Upper lobe of right lung (tissue), 1 donor: ENCODE measurements around the gene CDC14B. TPM values are rescaled to one million over a fixed set of nuclear protein-coding genes. Genes with fewer than 3 reads are reported as not detected.
"Not testable (repeated sequence)": the region's sequence is repeated elsewhere in the genome, so short reads cannot be mapped to it uniquely, and the experiment has no call there.

Experiments
- ATAC-seq: fragments of 200-7000 bp; cut with Tn5 transposase; one replicate; pipeline ENCODE4 v1.9.1; 2020; ENCODE audit warnings: mild to moderate bottlenecking, moderate library complexity
- DNase-seq: peaks from one replicate; pipeline ENCODE4 v3.0.0-alpha.2; 2020
- H3K27ac ChIP-seq: fragments of 200-600 bp; one replicate; pipeline ENCODE4 v1.8.0; 2022
- H3K27me3 ChIP-seq: fragments of 200-600 bp; one replicate; pipeline ENCODE4 v1.8.0; 2022; ENCODE audit warnings: mild to moderate bottlenecking
- H3K36me3 ChIP-seq: fragments of 200-600 bp; one replicate; pipeline ENCODE4 v1.8.0; 2022
- H3K4me1 ChIP-seq: fragments of 200-600 bp; one replicate; pipeline ENCODE4 v1.8.0; 2022
- H3K4me3 ChIP-seq: fragments of 200-600 bp; one replicate; pipeline ENCODE4 v1.8.0; 2022; ENCODE audit warnings: mild to moderate bottlenecking
- H3K9me3 ChIP-seq: fragments of 200-600 bp; one replicate; pipeline ENCODE4 v1.8.0; 2022
- intact Hi-C: fragments of 100-400 bp; cut with DNase I; formaldehyde crosslinking; loops from one replicate; pipeline ENCODE4 v1.11.0; 2022
- total RNA-seq: library from RNA; stranded (reverse); fragmentation: NEBNext Ultra II Directional; extraction: Animal tissue kit (Norgen Biotek cat#: 25700); gene quantifications from one replicate; pipeline ENCODE4 v1.2.1, GENCODE V29; 2021
- TF ChIP-seq, protein P1 (sequence below): fragments of 200-600 bp; IDR thresholded peaks from one replicate; pipeline ENCODE4 v1.8.0; 2022; ENCODE audit warnings: antibody characterized with exemption
- donor health status: DM: no; HTN: yes; CAD: no; lungs with severe emphysema.

CDC14B gene
- total RNA-seq, 1 donor from 2014 or later: 14.5 TPM

GRCh38 chr9:96638606-96639364 lies 19.1 kb upstream of the CDC14B start:
- H3K27me3 ChIP-seq: no peaks in the 10 kb centered on the region
- no peak overlapping the region for H3K4me3 ChIP-seq
- ATAC-seq: no peak
- no peak overlapping the region for H3K27ac ChIP-seq
- no peaks in the 10 kb centered on the region for H3K9me3 ChIP-seq
- TF ChIP-seq, protein P1, sequence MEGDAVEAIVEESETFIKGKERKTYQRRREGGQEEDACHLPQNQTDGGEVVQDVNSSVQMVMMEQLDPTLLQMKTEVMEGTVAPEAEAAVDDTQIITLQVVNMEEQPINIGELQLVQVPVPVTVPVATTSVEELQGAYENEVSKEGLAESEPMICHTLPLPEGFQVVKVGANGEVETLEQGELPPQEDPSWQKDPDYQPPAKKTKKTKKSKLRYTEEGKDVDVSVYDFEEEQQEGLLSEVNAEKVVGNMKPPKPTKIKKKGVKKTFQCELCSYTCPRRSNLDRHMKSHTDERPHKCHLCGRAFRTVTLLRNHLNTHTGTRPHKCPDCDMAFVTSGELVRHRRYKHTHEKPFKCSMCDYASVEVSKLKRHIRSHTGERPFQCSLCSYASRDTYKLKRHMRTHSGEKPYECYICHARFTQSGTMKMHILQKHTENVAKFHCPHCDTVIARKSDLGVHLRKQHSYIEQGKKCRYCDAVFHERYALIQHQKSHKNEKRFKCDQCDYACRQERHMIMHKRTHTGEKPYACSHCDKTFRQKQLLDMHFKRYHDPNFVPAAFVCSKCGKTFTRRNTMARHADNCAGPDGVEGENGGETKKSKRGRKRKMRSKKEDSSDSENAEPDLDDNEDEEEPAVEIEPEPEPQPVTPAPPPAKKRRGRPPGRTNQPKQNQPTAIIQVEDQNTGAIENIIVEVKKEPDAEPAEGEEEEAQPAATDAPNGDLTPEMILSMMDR: no peak
- H3K4me1 ChIP-seq: no peaks in the 10 kb centered on the region
- DNase-seq: no peak
- peaks cover 18% of the 10 kb centered on the region for H3K36me3 ChIP-seq
- intact Hi-C loops: no loop called here

- no peak overlapping the region for H3K27ac ChIP-seq
- no peak for ATAC-seq
- no peak overlapping the region for H3K4me3 ChIP-seq
- intact Hi-C loops: no loop called here
- H3K36me3 ChIP-seq: peaks cover 8% of the 10 kb centered on the region
- DNase-seq: no peak
- TF ChIP-seq, protein P1: no peak
- H3K9me3 ChIP-seq: no peaks in the 10 kb centered on the region
- no peaks in the 10 kb centered on the region for H3K4me1 ChIP-seq
- no peaks in the 10 kb centered on the region for H3K27me3 ChIP-seq
These were observed 16.7 kb upstream of the CDC14B start for GRCh38 chr9:96636368-96636767.

DNA sequence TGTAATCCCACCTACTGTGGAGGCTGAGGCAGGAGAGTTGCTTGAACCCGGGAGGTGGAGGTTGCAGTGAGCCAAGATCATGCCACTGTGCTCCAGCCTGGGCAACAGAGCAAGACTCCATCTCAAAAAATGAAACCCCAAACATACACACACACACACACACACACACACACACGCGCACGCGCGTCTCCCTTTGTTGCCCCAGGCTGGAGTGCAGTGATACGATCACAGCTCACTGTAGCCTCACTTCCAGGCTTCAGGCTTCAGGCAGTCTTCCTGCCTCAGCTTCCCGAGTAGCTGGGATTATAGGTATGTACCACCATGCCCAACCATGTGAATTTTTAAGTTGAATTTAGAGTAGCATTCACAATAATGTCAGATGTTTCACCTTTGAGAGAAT lies 13.9 kb upstream of the CDC14B start:
- intact Hi-C loops, DNase-seq, H3K9me3 ChIP-seq, ATAC-seq, H3K4me1 ChIP-seq, H3K27me3 ChIP-seq, H3K4me3 ChIP-seq, H3K36me3 ChIP-seq, H3K27ac ChIP-seq: not testable (repeated sequence)

DNA sequence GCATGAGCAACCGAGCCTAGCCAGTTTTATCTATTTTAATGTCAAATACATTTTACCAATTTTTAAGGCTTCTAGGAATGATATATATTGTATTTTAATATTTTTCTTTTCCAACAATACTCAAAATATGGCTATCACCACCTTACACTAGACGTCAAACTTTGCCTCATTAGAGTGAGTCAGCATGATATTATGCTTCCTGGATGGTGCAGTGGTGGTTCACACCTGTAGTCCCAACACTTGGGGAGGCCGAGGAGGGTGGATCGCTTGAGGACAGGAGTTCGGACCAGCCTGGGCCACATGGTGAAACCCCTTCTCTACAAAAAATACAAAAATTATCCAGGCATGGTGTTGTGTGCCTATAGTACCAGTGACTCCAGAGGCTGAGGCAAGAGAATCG lies 7.3 kb upstream of the CDC14B start:
- no peak for ATAC-seq

DNA sequence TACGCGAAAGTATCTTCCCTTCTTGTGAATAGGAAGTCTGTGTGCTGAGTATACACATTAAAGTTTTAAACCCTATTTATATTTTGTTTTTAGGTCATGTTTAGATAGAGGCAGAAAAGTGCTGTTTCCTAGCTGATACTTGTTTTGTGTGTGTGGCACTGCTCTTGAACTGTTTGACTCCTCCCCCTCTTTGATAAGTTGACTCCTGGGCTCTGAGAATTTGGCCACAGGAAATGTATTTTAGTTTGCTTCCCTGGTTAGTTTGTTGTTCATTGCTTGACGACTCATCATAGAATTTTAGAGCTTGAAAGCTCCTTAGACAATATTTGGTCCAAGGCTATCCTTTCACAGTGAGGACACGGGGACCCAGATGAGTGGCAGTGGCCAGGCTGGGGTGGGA lies 2.0 kb upstream of the CDC14B start:
- no peaks in the 10 kb centered on the region for H3K27me3 ChIP-seq
- ATAC-seq (no peak), DNase-seq (no peak)
- H3K4me3 ChIP-seq: no peak overlapping the region
- H3K9me3 ChIP-seq: no peaks in the 10 kb centered on the region
- intact Hi-C loops: no loop called here
- H3K27ac ChIP-seq: no peak overlapping the region
- peaks cover 7% of the 10 kb centered on the region for H3K4me1 ChIP-seq
- TF ChIP-seq, protein P1: no peak
- H3K36me3 ChIP-seq: no peaks in the 10 kb centered on the region

More for the DNA sequence above, 7.3 kb upstream of the CDC14B start:
- no peaks in the 10 kb centered on the region for H3K4me1 ChIP-seq
- no peaks in the 10 kb centered on the region for H3K27me3 ChIP-seq
- intact Hi-C loops: no loop called here
- H3K9me3 ChIP-seq: no peaks in the 10 kb centered on the region
- no peak overlapping the region for H3K27ac ChIP-seq
- no peak overlapping the region for H3K4me3 ChIP-seq
- TF ChIP-seq, protein P1: no peak
- H3K36me3 ChIP-seq: no peaks in the 10 kb centered on the region
- no peak for DNase-seq

DNA sequence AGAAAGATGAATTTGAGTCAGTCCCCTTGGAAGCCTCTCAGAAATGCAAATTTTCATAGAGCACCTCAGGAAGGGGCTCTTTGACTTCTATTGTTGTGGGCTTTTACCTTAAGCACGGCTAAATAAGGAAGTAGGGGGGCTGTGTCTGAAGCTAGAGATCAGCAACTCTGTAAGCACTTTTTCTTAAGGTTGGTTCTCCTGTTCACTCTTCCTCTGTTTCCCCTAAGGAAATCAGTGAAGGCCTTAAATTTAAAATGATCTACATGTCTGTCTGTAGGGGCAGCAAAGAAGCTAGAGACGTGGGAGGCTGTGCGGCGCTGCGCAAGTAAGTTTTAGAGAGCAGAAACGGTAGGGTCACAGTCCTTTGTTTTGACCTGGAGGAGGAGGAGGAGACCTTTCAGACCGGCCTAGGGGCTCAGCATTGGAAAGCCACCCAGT lies 1.2 kb upstream of the CDC14B start:
- intact Hi-C loops: no loop called here
- Histone ChIP-seq H3K9me3 (no peaks in the 10 kb centered on the region), H3K4me3 (no peak overlapping the region), H3K4me1 (peaks cover 7% of the 10 kb centered on the region), H3K27ac (no peak overlapping the region), H3K36me3 (no peaks in the 10 kb centered on the region), H3K27me3 (no peaks in the 10 kb centered on the region)
- DNase-seq (no peak), ATAC-seq (no peak)
- TF ChIP-seq, protein P1: no peak
